ENCODE results near the gene GMCL2.

GMCL2 gene

GRCh38 chr5:178191661-178192060 is 4.5 kb upstream of the GMCL2 start:
- in situ Hi-C loops (cut with MboI; ENCODE audit: low sequenced_read_pairs), result no loop called here

DNA sequence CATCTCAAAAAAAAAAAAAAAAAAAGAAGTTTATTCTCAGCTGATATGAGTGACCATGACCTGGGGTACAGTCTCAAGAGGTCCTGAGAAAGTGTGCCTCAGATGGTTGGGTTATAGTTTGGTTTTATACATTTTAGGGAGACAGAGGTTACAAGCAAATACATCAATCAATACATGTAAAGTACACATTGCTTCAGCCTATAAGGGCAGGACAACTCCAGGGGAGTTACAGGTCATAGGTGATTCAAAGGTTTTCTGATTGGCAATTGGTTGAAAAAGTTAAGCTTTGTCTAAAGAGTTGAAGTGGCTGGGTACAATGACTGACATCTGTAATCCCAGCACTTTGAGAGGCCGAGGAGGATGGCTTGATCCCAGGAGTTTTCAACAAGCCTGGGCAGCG is 2.3 kb upstream of the GMCL2 start:
- in situ Hi-C loops (cut with MboI; ENCODE audit: low sequenced_read_pairs), result no loop called here

DNA sequence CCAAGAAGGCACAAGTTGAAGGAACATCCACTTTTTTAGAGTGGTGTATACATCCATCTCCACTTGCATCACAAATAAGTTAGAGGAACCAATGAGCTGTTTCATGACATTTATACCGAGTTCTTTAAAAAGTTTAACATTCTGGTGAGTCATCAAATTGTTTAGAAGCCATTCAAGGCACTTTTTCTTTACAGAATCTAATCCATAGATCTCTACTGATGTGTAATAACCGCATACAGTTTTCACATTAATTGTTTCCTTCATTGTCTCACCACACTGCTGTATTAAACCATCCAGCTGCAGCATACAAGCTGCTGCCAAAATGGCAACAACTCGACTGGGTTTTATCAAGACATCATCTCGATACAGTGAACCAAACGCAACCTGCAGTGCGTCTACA is 744 bp downstream of the GMCL2 start:
- in situ Hi-C loops (cut with MboI; ENCODE audit: low sequenced_read_pairs), result no loop called here

GRCh38 chr5:178182158-178182876 is 4.9 kb downstream of the GMCL2 start:
- in situ Hi-C loops (cut with MboI; ENCODE audit: low sequenced_read_pairs), result no loop called here

DNA sequence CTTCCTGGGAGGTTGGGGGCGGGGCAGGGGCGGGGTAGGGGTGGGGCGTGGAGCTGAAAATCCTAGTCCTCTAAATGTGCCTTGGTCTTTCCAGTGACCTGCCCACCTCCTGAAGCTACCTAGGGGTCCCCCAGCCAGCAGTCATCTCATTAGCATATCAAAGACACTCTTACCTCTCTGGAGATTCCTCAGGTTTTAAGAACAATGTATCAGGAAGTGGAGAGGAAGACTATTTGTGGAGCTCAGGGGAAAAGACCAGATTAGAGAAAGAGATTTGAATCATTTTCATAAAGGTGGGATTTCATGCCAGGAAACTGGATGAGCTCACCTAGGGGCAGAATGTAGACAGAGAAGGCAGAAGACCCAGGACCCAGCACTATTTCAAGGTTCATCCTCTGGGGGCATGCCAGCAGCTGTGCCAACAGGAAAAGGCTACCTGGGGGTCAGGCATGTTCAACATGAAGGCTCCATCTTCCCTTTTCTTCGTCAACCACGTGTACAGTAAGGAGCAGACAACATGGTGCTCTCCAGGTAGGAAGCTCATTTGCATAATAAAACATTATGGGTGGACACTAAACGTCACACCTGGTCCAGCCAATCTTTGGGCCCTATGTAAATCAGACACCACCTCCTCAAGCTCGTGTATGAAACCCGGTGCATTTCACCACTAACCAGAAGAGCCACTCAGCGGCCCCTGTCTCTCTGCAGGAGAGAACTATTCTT is 6.9 kb downstream of the GMCL2 start:
- in situ Hi-C loops (cut with MboI; ENCODE audit: low sequenced_read_pairs), result no loop called here

DNA sequence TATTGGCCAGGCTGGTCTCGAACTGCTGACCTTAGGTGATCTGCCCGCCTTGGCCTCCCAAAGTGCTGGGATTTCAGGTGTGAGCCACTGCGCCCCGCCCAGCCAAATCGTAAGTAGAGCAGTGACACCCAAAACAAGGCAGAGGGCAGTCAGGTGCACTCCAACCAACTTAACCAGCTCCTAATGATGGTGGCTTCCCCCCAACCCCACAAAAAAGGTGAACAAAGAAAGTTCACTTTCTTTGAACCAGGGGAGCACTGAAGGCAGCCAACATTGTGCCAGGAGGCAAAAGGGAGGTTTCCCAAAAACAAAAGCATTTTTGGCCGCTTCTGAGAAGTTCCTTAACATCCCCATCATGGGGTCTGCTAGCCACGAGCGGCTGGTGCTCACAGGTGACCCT is 9.6 kb downstream of the GMCL2 start:
- in situ Hi-C loops (cut with MboI; ENCODE audit: low sequenced_read_pairs), result no loop called here

DNA sequence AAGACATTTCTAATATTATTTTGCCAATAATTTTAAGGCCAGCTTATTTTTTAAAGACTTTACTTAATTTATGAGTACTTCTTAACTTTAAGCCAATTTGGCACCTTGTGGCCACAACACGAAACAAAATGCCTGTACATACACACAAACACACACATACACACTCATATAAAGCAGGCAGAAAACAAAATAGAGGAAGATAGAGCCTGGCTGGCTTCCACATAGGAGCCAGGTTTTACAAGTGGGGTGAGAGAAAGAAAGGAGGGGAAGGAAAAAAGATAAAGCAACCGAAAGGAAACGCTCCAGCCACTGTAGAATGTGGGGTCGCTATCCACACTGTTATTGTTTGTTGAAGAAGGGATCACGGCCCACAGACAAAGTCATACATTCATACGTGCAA is 10.4 kb downstream of the GMCL2 start:
- in situ Hi-C loops (cut with MboI; ENCODE audit: low sequenced_read_pairs), result no loop called here

- in situ Hi-C loops (cut with MboI; ENCODE audit: low sequenced_read_pairs), result no loop called here
These were observed 12.7 kb downstream of the GMCL2 start for GRCh38 chr5:178174456-178174855.

GRCh38 chr5:178170455-178170854 is 16.7 kb downstream of the GMCL2 start:
- in situ Hi-C loops (cut with MboI; ENCODE audit: low sequenced_read_pairs), result no loop called here

GRCh38 chr5:178165581-178165980 is 21.6 kb downstream of the GMCL2 start:
- in situ Hi-C loops (cut with MboI; ENCODE audit: low sequenced_read_pairs), result no loop called here

DNA sequence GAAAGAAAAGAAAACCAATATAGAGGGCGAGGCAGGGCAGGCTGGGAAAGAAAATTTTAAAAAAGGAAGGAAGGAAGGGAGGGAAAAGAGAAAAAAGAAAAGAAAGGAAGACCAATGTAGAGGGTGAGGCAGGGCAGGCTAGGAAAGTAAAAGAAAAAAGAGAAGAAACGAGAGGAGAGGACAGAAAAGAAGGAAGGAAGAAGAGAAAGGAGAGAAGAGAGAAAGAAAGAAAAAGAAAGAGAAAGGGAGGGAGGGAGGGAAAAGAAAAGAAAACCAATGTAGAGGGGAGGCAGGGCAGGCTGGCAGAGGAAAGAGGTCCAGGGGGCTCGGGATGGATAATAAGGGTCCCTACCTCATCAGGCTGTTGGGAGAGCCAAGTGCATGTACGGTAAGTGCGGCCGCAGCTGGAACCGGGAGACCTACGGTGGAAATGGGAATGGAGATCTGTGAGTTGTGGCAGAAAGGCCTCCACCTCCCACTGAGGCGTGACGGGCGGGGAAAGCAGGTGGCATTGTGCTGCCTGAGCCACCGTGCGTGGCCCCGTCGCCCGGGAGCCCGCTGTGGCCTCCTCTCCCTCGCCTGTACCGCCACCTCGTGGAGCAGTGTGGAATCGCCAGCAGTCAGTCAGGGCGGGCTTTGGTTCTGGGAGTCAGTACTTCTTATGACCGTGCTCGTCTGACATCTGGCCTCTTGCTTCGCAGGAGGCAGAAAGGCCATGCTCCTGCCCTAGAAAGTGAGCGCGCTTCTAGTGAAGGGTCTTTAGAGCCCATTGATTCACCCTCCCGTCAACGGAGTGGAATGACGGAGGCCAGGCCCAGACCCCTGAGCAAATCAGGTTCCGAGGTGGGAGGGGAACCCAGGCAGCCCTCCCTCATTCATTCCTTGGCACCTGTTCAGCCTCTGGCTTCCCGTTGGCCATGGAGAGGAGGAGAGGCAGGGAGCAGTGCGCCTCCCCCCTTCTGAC is 23.1 kb downstream of the GMCL2 start:
- in situ Hi-C loops (cut with MboI; ENCODE audit: low sequenced_read_pairs), result no loop called here

- in situ Hi-C loops (cut with MboI; ENCODE audit: low sequenced_read_pairs), result no loop called here
These were observed 24.7 kb downstream of the GMCL2 start for GRCh38 chr5:178162481-178162880.

DNA sequence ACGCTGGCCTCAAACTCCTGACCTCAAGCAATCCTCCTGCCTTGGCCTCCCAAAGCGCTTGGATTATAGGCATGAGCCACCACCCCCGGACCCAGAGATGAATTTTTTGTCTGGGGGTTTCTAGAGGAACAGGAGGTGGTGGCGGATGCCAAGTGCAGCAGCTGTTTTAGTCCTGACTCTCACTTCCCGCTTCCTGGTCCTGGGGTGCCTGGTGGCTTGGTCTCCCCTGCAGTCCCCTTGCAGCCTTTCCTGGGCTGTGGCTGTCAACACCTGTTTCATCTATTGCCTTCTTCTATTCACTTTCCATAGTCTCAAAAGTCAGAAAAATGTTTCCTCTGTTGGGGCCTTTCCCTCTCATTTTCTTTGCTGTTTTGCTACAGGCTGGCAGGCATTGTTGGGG is 27.0 kb downstream of the GMCL2 start:
- in situ Hi-C loops (cut with MboI; ENCODE audit: low sequenced_read_pairs), result no loop called here

DNA sequence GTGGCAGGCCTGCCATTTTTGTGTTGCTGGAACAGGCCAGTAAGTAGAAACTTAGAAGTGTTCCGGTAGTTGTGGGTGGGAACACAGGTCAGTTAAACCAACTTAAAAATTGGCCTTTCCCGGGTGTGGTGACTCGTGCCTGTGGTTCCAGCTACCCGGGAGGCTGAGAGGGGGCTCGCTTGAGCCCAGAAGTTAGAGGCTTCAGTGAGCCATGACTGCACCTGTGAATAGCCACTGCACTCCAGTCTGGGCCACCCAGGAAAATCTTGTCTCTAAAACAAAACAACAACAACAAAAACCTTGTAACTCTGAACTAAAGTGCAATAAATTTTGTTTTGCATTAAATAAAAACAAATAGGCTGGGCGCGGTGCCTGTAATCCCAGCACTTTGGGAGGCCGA is 32.1 kb downstream of the GMCL2 start:
- in situ Hi-C loops (cut with MboI; ENCODE audit: low sequenced_read_pairs), result no loop called here

DNA sequence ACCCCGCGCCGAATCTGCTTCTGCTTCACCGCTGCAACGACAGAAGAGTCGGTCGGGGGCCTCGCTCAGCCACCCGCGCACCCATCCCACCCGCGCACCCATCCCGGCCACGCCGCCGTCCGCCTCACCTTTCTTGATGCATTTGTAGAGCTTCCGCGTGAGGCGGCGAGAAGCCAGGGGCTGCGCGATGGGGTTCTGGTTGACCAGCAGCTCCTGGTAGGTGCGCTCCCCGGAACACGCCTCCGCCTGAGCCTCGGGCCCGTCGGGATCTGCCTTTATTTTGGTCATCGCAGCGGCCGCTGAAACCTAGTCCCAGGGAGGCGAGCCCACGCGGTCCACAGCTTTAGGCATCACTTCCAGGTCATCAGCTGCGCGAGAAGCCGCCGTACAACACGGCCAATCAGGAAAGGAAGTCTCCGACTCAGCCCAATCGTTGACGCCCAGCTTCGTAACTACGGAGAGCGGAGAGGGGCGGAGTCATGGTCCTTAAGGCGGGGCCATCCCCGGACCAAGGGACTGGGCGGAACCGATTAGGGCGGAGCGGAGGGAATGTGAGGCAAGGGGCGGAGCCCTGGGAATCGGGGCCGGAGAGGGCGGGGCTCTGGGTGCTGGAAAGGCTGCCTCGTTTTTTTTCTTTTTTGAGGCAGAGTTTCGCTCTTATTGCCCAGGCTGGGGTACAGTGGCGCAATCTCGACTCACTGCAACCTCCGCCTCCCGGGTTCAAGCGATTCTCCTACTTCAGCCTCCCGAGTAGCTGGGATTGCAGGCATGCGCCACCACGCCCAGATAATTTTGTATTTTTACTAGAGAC is 33.4 kb downstream of the GMCL2 start, which contains the start of gene NHP2:
Gene NHP2, minus strand, starts transcription at position 356 of the 811 bp plus-strand sequence. Its CDS starts 68 bp downstream, at position 288.
- in situ Hi-C loops (cut with MboI; ENCODE audit: low sequenced_read_pairs), result loop anchor here (5.0 kb wide), 1 partner anchor 76 kb away; no protein-coding TSS in a partner anchor

- in situ Hi-C loops (cut with MboI; ENCODE audit: low sequenced_read_pairs), result loop anchor here (5.0 kb wide), 1 partner anchor 75 kb away; no protein-coding TSS in a partner anchor
These were observed 34.4 kb downstream of the GMCL2 start for GRCh38 chr5:178152491-178153444.

DNA sequence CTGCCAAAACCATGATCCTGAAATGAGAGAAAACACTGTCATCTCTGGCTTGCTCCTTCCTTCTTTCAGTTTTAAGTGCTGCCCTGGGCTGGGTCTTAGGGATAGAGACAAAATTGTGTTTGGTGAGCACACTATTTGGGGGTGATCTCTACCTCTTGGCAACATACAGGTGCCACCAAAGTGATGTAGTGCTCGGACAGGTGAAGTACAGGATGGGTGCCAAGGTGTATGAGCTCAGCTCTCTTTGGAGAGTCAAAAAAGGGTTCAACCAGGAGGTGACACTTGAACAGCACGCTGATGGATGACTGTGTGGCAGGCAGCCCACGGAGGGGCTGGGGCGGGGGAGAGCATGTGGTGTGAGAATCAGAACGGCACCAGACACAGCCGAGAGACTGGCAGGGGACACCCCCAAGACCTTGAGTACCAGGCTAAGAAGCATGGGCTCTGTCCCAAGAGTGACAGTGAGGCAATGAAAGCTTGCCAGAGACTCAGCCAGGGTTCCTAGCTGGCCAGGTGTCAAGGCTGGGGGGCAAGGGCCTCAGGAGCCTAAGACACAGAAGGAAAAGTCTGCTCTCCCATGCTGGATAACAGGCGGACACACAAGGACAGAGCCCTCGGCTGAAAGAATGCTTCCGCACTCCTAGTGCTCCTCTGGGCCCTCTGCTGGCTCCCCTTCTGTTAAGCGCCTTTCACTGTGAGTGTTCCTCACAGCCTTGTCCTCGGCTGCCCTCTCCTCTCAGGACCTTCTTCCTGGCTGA is 36.0 kb downstream of the GMCL2 start:
- in situ Hi-C loops (cut with MboI; ENCODE audit: low sequenced_read_pairs), result loop anchor here (5.0 kb wide), 1 partner anchor 74 kb away; no protein-coding TSS in a partner anchor

GRCh38 chr5:178149199-178149932 is 37.8 kb downstream of the GMCL2 start:
- in situ Hi-C loops (cut with MboI; ENCODE audit: low sequenced_read_pairs), result no loop called here

All from HL-60/S4 (cell line).